Cardiac fibroblast (primary cell): ENCODE data around the gene C10orf105.

Source experiments
- DNase-seq, 2 donors: peaks; one replicate each; pipeline versions ENCODE4 v3.0.0 to v3.0.0-alpha.2; 2010; ENCODE audit warnings: low read depth in 2 of 2
- H3K4me3 ChIP-seq, 2 donors: replicated peaks in 1 of 2; 1 replicate in 1 of 2; 2 replicates in 1 of 2; pipeline ENCODE4 v1.5.1; 2011; ENCODE audit warnings: low read depth in 2 of 2, low read length in 2 of 2, mild to moderate bottlenecking in 2 of 2, moderate library complexity in 1 of 2
- TF ChIP-seq, protein P1 (sequence below): IDR thresholded peaks from one replicate; pipeline ENCODE4 v1.5.1; 2011; ENCODE audit warnings: low read depth, mild to moderate bottlenecking, low read length, inconsistent platforms

C10orf105 gene

DNA sequence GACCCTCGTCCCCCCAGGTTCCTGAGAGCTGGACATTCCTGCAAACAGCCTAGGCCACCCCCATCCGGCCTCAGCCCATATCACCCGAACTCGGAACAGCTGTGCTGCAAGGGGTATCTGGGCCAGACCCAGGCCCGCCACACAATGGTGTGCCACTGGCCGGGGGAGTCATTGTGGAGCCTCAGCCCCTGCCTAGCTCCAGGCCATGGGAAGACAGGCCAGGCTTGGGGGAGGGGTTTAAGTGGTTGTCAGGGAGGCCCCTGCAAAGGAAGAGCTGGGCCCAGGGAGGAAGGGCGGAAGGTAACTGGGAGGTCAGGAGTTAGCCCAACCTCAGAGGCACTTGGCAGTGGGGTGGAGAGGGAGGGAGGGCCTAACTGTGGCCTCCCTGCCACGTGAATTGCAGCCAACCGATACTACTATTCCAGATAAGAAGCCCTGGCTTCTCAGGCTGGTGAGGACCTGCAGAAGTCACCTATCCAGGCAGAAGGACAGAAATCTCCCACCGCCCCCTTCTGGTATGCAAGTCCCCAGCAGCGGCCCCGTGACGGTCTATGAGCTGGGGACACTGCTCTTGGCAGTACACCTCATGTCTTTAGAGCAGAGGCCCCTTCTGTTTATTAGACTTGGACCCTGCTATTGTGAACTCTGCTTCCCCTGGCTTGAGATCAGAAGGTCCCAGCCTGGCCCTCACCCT, 26.9 kb upstream of the C10orf105 start:
- TF ChIP-seq, protein P1, sequence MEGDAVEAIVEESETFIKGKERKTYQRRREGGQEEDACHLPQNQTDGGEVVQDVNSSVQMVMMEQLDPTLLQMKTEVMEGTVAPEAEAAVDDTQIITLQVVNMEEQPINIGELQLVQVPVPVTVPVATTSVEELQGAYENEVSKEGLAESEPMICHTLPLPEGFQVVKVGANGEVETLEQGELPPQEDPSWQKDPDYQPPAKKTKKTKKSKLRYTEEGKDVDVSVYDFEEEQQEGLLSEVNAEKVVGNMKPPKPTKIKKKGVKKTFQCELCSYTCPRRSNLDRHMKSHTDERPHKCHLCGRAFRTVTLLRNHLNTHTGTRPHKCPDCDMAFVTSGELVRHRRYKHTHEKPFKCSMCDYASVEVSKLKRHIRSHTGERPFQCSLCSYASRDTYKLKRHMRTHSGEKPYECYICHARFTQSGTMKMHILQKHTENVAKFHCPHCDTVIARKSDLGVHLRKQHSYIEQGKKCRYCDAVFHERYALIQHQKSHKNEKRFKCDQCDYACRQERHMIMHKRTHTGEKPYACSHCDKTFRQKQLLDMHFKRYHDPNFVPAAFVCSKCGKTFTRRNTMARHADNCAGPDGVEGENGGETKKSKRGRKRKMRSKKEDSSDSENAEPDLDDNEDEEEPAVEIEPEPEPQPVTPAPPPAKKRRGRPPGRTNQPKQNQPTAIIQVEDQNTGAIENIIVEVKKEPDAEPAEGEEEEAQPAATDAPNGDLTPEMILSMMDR: no peak
- peak in 1 of 2 donors; percentile 42 for DNase-seq

DNA sequence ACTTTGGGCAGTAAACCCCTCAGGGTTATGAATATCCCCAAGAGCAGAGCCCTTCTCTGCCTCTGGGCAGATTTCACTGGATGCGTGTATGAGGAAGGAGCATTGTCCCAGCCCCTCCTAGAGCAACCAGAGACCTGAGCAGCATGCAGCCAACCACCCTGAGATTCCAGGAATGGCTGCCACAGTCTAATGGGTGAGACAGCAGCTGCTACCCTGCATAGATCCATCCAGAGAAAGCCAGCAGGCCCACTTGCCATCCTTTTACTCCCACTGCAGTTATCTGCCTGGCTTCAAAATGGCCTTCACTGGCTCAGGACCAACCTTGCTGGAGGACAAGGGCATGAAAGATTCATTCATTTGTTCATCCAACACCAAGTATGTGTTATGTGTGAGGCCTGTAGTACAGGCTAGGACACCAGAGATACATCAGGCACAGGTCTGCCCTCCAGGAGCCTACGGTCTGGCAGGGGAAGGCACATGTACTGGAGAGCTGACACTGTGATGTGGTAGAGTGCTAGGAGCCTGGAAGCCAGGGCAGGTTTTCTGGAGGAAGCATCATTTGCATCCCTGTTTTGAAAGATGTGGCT, 26.2 kb upstream of the C10orf105 start:
- TF ChIP-seq, protein P1: no peak
- H3K4me3 ChIP-seq: no peak overlapping the region
- no peak for DNase-seq

More for the DNA sequence above, 26.9 kb upstream of the C10orf105 start:
- H3K4me3 ChIP-seq: no peak overlapping the region

DNA sequence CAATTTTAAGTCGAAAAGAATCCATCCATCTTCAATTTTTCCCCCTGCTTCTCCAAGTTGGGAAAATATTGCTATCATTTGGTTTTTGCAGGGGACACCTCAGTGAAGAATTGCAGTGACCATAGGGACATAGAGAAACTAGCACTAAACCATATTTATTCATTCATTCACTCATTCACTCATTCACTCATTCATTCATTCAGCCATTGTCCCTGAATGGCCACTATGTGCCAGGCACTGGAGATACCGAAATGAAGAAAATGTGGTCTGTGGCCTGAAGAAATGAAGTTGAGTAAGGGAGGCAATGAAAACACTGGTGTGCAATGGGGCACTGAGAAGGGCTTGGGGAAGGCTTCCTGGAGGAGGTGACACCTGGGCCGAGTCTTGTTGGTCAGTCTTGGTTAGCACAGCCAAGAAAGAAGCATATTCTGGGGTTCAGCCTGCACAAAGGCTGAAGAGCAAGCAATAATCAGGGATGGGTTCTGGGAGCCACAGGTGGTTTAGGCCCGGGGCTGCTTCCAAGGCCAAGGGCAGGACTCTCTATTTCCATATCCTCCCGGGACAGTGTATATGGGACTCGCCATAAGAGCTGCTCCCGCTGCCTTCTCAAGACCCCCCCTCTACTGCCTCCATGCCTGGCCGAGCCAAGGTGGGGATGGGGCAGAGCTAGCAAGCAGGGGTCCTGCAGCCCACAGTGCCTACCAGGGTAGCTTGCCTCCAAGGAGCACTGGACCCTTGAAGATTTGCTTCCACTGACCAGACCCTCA, 25.5 kb upstream of the C10orf105 start:
- DNase-seq: no peak
- TF ChIP-seq, protein P1: no peak
- H3K4me3 ChIP-seq: no peak overlapping the region

DNA sequence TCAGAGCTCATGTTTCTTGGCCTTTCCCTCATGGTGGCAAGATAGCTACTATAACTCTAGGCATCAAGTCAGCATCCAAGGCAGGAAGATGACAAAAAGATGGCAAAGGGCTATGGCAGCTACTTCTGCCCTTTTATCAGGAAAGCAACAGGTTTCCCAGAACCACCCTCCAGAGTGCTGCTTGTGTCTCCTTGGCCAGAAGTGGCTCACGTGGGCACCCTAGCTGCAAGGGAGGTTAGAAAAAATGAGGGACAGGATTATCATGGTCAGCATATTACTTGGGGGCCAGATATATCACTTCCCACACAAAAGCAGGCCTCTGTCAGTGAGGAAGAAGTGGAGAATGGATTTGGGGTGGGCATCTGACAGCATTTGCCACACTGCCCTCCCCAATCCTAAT, 24.3 kb upstream of the C10orf105 start:
- DNase-seq: no peak
- TF ChIP-seq, protein P1: no peak
- H3K4me3 ChIP-seq: no peak overlapping the region

DNA sequence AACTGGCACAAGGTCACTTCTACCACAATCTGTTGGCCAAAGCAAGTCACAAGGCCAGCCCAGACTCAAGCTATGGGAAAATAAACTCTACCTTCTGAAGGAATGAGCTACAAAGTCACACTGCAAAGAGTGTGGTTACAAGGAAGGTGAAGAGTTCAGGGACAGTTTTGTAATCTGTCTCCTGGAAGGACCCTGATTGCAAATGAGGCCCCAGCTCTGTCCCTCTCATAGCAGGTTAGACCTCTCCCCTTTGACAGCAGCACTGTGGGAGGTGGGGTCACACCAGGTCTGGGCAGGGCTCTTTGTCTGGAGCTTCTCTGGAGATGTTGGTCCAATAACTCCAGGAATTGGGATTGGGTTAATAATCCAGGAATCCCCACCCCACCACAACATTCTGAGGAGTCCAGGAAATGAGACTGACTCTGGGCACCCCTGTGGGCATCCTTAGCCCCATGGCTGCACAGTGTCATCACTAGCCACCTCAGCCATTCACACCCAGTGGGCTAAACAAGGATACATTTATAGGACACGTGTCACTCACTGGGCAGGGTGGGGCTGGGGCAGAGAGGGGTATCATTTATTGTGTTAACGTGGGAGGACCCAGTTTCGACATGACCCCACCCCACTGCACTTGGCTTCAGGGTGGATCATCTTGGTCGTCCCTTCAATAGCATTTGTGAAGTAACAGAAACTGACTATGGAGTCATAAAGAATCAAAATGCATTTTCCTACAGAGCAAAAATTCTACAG, 23.7 kb upstream of the C10orf105 start:
- TF ChIP-seq, protein P1: no peak
- DNase-seq: no peak
- H3K4me3 ChIP-seq: no peak overlapping the region

DNA sequence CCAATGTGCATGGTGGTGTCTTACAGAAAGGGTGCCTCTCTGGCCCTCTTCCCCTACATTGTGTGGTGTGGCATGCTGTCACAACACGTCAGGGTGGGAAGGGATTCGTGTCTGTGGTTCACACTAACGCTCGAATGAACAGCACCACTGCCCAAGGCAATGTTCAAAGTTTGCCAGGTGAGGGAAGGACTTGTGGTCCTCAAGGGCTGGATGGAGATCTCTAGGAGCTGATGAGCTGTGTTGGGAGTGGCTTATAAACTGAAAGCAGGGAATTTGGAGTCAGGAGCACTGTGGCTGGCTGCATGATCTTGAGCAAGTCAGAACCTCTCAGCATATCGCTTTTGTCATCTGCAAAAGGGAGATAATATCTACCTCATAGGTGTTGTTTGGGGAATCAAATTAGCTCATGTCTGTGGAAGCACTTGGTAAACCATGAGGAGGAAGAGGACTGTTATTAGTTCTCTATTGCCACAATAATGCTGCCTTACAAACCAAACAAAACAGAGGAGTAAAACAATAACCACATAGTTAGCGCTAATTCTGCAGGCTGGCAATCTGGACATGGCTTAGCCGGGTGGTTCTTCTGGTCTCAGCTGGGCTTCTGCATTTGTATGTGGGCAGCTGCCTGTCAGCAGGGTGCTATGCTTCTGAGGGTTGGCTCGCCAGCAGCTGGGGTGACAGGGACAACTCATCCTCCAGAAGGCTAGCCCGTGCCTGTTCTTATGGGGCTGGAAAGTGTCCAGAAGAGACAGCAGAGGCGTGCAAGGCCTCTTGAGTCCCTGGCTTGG, 22.9 kb upstream of the C10orf105 start:
- H3K4me3 ChIP-seq: no peak overlapping the region
- no peak for DNase-seq

More for the DNA sequence above, 22.9 kb upstream of the C10orf105 start:
- TF ChIP-seq, protein P1: no peak
